Stimulated activated CD4-positive, alpha-beta T cell treated with anti-CD3 and anti-CD28 coated beads, TNF-alpha, amount 100 ng/mL, for 24 hours (primary cell): ENCODE measurements around the gene SEC31B.
A peak's percentile ranks its signal among the peaks of the same experiment; 100 is the strongest.

ENCODE experiments used
- DNase-seq, 3 experiments: peaks; one replicate each; pipeline ENCODE4 v3.0.0-alpha.2; 2020; ENCODE audit warnings: low read depth in 3 of 3

SEC31B gene

GRCh38 chr10:100496567-100496966 is 23.1 kb downstream of the SEC31B start:
- no peak for DNase-seq

- no peak for DNase-seq
Observed at GRCh38 chr10:100490531-100490930, 29.1 kb downstream of the SEC31B start.

- no peak for DNase-seq
Observed at GRCh38 chr10:100489396-100489795, 30.3 kb downstream of the SEC31B start.

DNA sequence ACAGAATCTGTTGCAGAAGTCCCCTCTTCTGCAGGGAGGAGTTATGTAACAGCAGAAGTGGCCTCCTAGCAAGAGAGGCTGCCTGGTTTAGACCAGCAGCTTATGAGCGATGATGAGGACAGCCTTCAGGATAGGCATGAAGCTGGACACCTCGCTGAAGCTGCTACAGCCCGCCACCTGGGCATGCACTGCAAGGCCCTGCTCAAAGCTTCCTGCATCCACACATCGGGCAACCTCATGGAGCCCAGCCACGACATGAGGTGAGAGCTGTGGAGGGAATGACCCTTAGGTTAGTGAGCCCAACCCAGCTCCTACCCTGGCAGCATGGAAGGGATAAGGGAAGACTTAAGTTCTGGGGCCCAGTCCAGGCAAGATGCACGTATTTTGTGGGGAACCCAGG is 32.1 kb downstream of the SEC31B start:
- DNase-seq = no peak

DNA sequence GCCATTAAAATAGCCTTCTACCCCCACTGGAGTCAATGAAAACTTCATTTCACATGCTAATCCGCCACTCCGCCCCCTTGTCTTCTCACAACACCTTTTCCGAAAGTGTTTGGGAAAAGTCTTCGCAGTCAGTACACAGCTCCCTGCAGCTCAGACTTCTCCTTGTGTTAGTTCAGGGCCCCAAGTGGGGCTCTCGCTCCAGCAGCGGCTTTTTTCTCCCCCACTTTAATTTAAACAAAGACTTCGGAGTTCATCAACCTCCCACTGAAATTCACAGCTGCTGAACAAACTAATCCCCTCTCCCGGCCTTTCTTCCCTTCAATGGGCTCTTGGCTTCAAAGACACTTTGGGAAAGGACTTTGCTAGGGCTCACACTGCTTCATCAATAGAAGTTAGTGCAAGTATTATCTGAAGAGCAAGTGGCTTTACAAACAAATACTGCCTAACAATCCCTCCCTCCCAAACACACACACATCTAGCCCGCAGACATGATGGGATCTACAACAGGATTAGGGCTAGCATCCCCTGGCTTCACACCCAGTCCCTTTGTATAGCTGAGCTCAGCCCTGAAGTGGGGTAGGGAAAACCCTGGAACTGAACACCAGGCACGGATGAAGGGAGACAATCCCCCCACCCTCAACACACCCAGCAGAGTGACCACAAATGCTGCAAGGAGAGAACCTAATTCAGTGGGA is 33.7 kb downstream of the SEC31B start:
- no peak for DNase-seq

DNA sequence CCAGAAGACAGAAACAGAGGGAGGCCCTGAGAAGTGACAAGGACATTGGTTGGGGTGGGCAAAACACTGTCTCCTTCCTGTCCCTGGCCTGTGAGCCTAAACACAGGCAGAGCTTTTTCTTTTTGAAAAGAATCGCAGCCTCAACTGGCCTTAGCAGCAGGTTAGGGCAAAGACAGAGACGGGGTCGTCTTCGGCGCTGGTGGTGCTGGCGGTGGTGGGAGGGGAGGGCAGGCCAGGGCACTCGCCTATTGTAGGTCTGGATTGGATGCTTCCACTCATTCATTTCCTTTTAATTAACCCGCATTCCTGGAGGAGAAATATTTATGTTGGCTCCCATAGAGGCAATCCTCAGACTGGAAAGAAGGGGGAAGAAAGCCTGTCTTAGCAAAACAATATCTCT is 34.3 kb downstream of the SEC31B start:
- no peak for DNase-seq

GRCh38 chr10:100483876-100484666 is 35.6 kb downstream of the SEC31B start:
- DNase-seq = no peak

GRCh38 chr10:100482834-100483185 is 36.9 kb downstream of the SEC31B start:
- DNase-seq = no peak

- DNase-seq = peak; percentile 22 to 64 (median 38)
Observed at GRCh38 chr10:100482181-100482833, 37.4 kb downstream of the SEC31B start.

GRCh38 chr10:100481462-100482081 is 38.1 kb downstream of the SEC31B start:
- DNase-seq = peak; percentile 80 to 89 (median 87)

- no peak for DNase-seq
Observed at GRCh38 chr10:100480002-100480401, 39.7 kb downstream of the SEC31B start.

- DNase-seq = no peak
Observed at GRCh38 chr10:100479037-100479436, 40.6 kb downstream of the SEC31B start.

DNA sequence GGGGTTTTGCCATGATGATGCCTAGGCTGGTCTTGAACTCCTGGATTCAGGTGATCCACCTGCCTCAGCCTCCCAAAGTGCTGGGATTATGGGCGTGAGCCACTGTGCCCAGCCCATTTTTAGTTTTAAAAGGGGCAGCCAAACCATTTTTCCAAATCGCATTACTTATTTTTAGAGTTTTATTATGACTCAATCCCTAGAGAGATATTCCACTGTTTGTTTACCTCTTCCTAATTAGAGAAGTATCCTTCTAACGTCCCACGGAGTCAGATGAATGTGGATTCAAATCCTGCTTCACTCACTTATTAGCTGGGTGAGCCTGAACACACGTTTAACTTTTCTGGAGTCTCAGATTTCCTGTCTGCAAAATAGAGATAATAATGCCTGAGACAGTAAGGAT is 41.7 kb downstream of the SEC31B start:
- DNase-seq = no peak

GRCh38 chr10:100470367-100470766 is 49.3 kb downstream of the SEC31B start:
- no peak for DNase-seq

DNA sequence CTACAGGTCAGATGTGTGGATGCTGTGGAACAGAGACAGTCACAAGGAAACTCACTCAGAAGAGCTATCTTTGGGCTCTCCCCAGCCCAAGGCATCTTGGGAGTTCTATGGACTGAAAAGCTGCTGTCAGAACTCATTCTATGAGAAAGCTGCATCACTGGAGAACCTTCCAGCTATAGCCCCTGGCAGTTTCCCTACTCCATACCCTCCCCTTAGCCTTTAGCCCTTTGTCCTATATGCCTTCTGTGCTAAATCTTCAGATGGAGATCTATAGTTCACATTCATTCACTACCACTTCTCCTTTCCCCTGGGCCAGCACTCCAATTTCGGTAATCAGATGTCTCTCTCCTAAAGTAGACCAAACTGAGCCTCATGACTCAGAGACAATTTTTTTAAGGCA is 49.9 kb downstream of the SEC31B start:
- DNase-seq = no peak

DNA sequence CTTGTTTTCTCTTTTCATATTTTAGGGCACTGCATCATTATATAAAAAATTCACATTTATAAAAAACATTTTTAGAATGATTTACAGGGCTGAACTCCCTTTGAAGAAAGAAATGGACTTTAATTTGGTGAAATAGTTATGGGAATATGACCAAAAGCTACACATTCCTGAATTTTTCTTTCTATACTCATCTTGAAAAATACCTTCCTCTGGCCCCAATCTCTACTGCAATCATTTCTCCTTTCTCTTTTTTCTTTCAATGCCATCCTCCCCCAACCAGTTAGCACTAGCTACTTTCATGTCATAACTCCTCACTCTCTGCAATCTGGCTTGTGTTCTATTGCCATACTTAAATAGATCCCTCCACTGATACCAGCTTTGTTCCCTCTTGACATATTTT is 50.7 kb downstream of the SEC31B start:
- DNase-seq = no peak

DNA sequence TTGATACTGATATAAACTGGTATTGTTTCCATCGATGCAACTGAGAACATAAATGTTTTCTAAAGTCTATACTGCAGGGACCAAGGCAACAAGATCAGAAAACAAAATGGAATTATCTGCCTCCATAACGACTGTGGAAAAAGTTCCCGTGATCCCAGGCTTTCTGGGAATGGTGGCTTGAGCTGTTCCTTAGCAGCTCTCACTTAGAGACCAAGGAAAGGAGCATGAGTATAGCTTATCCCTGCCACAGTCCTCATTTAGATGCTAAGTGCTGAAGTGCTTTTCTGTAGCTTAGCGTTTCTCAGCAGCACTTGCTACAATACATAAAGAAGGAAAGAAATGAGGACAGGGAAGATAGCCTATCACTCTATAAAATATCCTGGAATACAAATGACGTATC is 51.3 kb downstream of the SEC31B start:
- DNase-seq = no peak

DNA sequence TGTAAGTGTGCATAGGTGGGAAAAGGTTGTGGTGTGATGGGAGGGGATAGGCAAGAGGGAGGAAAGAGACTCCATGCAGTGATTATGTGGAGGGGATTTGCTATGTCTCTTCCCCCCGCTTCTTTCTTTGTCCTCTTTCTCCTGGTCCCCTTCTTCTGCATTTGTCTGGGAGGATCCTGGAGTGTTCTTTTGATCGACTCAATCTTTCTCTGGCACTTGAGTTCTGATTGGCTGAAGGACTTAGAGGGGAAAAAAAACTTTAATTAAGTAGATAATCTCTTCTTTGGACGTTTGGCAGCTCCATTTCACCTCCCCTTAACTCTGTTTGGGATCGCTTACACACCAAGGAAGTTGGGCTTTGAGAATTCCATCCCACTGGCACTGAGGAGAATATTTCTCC is 57.0 kb downstream of the SEC31B start, which contains the start of gene WNT8B:
Gene WNT8B, plus strand, starts transcription at position 301 of the 400 bp plus-strand sequence. CDS start 160 bp downstream, outside the sequence.
- DNase-seq = no peak

DNA sequence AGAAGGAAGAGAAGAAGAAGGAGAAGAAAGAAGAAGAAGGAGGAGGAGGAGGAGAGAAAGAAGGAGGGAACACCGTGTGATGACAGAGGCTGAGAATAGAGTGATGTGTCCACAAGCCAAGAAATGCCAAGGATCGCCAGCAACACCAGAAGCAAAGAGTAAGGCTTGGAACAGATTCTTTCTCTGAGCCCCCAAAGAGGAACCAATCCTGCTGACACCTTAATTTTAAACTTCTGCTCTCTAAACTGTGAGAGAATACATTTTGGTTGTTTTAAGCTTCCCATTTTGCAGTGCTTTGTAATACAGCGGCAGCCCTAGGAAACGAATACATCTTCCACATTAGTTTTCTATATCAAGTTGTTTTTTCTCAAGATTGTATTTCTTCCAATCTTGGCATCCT is 70.7 kb downstream of the SEC31B start:
- no peak for DNase-seq

DNA sequence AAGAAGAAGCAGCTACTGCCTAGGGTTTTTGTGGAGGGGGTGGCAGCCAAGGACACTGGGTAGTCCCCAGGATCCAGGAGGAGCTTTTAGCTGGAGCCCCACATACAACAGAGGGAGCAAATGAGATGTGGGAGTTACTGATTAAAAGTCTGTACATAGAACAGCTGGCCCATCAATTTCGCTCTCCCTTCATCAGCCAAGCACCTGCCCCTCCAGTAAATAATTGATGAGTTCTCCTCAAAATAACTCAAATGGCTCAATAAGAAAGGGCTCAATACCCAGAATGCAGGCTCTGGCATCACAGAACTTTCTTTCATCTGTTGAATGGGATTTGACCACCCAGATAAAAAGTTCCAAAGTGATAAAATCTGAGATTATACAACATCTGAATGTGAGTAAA is 72.0 kb downstream of the SEC31B start:
- DNase-seq = no peak

- DNase-seq = no peak
Observed at GRCh38 chr10:100446130-100446761, 73.4 kb downstream of the SEC31B start.

DNA sequence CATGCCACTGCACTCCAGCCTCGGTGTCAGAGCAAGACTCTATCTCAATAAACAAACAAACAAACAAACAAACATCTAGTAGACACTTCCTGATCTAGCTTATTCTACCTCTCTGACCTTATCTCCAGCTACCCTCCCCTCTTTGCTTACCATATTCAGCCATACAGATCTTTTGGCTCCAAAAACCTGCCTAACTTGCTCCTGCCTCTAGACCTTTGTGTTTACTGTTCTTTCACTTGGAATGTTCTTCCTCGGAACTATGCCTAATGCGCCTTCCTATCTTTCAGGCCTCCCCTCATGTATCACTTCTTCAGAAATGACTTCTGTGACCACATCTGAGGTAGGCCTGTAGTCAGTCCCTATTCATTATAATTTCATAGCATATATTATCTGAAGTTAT is 77.1 kb downstream of the SEC31B start:
- DNase-seq = no peak
